ENCODE results near the gene TLR8.

TLR8 gene

DNA sequence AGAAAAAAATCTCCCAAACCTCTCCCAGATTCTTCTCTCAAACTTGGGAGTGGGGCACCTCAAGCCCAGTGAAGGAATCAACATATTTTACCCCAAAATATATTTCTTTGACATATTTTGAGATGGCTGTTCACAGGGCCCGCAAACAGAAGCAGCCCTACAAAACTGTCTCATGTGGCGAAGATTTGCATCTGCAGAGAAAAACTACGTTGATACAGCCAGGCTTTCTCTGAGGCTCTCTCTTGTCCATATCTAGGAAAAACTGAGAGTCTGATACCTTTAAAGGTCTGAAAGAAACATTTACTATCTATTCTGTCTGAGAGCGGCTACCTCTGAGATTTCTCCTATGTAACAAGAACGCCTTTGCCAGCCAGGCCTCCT is 45.2 kb downstream of the TLR8 start:
- H3K27ac ChIP-seq, result no peak overlapping the region
- TF ChIP-seq, protein P1, sequence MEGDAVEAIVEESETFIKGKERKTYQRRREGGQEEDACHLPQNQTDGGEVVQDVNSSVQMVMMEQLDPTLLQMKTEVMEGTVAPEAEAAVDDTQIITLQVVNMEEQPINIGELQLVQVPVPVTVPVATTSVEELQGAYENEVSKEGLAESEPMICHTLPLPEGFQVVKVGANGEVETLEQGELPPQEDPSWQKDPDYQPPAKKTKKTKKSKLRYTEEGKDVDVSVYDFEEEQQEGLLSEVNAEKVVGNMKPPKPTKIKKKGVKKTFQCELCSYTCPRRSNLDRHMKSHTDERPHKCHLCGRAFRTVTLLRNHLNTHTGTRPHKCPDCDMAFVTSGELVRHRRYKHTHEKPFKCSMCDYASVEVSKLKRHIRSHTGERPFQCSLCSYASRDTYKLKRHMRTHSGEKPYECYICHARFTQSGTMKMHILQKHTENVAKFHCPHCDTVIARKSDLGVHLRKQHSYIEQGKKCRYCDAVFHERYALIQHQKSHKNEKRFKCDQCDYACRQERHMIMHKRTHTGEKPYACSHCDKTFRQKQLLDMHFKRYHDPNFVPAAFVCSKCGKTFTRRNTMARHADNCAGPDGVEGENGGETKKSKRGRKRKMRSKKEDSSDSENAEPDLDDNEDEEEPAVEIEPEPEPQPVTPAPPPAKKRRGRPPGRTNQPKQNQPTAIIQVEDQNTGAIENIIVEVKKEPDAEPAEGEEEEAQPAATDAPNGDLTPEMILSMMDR (conservative IDR thresholded peaks at IDR 0.05), result no peak

DNA sequence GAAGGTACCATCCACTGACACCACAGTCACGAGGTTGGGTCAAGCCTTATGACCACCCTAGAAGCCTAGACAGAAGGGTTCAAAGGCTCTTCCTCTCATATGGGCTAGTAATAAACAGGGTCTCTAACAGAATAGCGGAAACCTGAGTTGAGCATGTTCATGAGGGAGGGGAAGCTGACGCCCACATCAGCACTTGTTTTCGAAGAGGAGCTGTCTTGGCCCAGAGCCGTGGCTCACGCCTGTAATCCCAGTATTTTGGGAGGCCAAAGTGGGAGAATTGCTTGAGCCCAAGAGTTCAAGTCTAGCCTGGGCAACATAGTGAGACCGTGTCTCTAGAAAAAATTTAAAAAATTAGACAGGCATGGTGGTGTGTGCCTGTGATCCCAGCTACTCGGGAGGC is 47.0 kb downstream of the TLR8 start:
- TF ChIP-seq, protein P1 (conservative IDR thresholded peaks at IDR 0.05), result no peak
- no peak overlapping the region for H3K27ac ChIP-seq

DNA sequence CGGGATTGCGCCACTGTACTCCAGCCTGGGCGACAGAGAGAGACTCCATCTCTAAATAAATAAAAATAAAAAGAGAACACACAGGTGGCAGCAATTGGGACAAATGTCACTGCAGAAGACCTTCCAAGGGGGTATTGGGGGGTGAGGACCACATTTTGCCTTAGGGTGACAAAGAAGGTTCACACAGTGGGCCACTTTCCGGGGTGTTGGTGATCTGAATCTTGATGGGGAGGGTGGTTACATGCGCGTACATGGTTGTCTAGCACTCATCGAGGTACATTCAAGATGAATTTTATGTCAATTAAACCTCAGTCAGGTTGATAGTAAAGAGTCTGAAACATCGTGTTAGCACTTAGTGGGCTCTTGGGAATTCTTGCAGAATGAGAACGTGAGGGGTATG is 48.0 kb downstream of the TLR8 start:
- H3K27ac ChIP-seq, result no peak overlapping the region
- TF ChIP-seq, protein P1 (conservative IDR thresholded peaks at IDR 0.05), result no peak

DNA sequence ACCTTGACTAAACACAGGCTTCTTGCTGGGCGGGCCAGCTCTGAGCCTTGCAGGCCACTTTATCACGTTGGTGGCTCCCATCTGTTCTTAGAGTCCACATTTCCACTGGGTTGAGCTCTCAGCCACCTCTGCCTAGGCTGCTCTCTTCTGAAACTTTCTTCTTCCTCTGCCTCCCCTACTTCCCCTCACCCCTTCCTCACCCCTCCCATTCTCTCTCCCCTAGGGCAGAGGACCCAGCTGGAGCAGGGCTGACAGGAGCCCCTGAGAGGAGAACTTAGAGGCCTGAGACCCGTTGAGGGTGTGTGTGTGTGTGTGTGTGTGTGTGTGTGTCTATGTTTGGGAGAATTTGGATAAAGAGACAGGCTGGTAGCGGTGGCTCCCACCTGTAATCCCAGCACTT is 48.6 kb downstream of the TLR8 start:
- TF ChIP-seq, protein P1 (conservative IDR thresholded peaks at IDR 0.05), result no peak
- H3K27ac ChIP-seq, result no peak overlapping the region

DNA sequence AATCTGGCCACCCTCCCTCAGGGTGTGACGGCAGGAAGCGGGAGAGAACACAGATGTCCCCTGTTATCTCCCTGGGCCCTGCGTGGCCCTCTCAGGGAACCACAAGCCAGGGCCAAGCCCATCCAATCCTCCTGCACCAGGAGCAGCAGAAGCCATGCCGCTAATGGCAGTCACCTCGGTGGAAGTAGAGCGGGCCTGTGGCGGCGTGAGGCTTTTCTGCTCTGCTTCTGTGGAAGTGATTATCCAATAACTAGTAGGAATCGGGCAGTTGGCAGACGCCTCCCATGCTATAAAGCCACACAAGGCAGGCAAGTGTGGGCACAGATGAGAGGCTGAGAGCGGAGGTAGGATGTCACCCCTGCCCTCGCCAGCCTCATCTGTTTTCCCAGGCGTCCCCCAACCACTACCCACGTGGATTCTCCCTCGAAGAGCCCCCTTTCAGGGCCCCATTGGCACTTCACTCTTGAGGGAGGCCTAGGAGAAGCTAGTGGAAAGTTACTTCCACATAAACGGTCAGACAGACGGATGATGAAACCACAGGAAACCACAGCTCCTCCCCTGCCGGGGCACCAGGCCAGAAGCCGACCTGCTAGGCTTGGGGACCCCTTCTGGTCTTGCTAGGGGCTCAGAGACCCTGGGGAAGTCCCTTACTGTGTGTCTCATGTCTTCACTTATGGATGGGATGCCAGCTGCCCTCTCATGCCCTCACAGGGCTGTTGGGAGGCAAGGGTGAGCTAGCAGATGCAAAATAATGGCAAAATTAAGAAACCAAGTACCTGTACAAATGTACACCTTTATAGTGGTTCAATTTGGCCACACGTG is 49.7 kb downstream of the TLR8 start:
- H3K27ac ChIP-seq, result no peak overlapping the region
- TF ChIP-seq, protein P1 (conservative IDR thresholded peaks at IDR 0.05), result no peak

DNA sequence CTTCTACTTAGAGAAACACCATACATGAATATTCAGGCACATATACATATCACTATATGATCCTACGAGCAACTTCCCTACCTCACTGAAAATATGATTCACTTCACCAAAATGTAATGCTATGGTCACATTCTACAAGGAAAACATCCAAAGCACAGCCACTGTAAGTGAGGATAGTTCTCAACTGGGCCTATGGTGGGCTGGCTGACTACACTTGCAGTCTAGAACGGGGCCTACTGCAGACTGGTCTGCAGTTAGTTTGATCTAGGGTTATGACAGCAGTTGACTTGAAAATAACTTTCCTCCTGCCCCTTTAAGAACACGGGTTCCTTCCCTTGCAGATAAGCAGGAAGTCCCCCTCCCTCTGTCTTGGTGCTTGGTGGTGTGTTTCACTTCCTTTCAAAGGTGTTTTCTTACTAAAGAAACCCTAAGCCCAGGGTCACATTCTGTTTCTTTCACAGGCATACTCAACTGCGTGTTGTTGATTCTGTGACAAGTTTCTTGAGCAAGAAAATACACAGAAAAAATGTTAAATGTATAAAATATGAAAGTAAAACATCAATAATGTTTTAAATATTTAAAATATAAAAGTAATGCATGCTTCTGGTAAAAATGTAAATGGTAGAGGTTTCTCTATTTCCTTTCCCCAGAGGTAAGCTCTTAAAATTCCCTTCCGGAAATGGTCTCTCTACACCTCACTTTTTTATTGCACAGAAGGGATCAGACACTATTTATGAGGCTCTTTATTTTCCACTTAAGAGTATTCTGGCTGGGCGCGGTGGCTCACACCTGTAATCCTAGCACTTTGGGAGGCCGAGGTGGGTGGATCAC is 50.5 kb downstream of the TLR8 start:
- TF ChIP-seq, protein P1 (conservative IDR thresholded peaks at IDR 0.05), result no peak
- no peak overlapping the region for H3K27ac ChIP-seq

DNA sequence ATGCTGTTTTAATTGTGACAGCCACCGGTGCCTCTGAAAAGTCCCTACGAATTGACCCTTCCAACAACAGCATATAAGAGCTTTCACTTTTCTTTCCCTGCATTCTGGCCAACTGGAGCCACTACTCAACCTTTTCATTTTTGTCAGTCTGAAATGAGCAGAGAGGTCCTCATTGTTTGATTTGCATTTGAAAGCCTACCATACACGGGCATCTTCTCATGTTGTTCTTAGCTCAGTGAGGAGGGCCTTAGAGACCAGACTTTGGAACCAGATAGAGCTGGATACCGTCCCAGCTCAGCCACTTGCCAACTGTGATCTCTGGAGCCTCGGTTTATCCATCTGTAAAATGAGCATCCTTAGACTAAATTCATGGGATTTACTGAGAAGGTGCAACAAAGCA is 51.6 kb downstream of the TLR8 start:
- H3K27ac ChIP-seq, result no peak overlapping the region
- TF ChIP-seq, protein P1 (conservative IDR thresholded peaks at IDR 0.05), result no peak
